Measurements from ENCODE around the gene TNFRSF4. TPM values are rescaled to one million over a fixed set of nuclear protein-coding genes. Genes with fewer than 3 reads are reported as not detected.

TNFRSF4 gene
- total and polyA plus RNA-seq, 2 donors from 2014 or later, result 3.3 to 5.1 TPM

GRCh38 chr1:1223891-1224290 lies 9.9 kb upstream of the TNFRSF4 start:
- H3K4me1 ChIP-seq (ENCODE audit: control insufficient read depth in 2 of 3, insufficient read depth in 2 of 3, low read depth in 1 of 3, low read length in 3 of 3), result peaks cover 0 to under 1% (median 0%) of the 10 kb centered on the region in 3 donors
- intact Hi-C loops (cut with DNase I), result no loop called here
- no peak overlapping the region for H3K27ac ChIP-seq (ENCODE audit: low read depth in 2 of 2, low read length in 2 of 2)
- no peak overlapping the region for H3K4me3 ChIP-seq (ENCODE audit: low read length in 3 of 3)
- DNase-seq, result no peak
- no peak for FAIRE-seq
- TF ChIP-seq CTCF (IDR thresholded peaks at IDR 0.05; ENCODE audit: borderline replicate concordance, extremely low read depth, insufficient read depth), result no peak
- no peak overlapping the region for H3K9ac ChIP-seq (ENCODE audit: low read length in 3 of 3)
- H3K27me3 ChIP-seq (ENCODE audit: control insufficient read depth, insufficient read depth, low read length), result no peaks in the 10 kb centered on the region
- H3K36me3 ChIP-seq (ENCODE audit: control insufficient read depth in 2 of 3, insufficient read depth in 3 of 3, low read length in 3 of 3), result peaks cover 4 to 29% (median 27%) of the 10 kb centered on the region in 3 donors
- H3K9me3 ChIP-seq (ENCODE audit: control insufficient read depth in 2 of 3, insufficient read depth in 1 of 3, low read length in 3 of 3), result no peaks in the 10 kb centered on the region

- DNase-seq (no peak), FAIRE-seq (no peak)
- intact Hi-C loops (cut with DNase I), result no loop called here
Observed at GRCh38 chr1:1223321-1223720, 9.4 kb upstream of the TNFRSF4 start.

GRCh38 chr1:1222575-1223225 lies 8.7 kb upstream of the TNFRSF4 start:
- DNase-seq (no peak), FAIRE-seq (no peak)
- TF ChIP-seq CTCF (IDR thresholded peaks at IDR 0.05; ENCODE audit: borderline replicate concordance, extremely low read depth, insufficient read depth), result no peak
- Histone ChIP-seq H3K27me3 (ENCODE audit: control insufficient read depth, insufficient read depth, low read length) (no peaks in the 10 kb centered on the region), H3K9me3 (ENCODE audit: control insufficient read depth in 2 of 3, insufficient read depth in 1 of 3, low read length in 3 of 3) (no peaks in the 10 kb centered on the region), H3K4me3 (ENCODE audit: low read length in 3 of 3) (no peak overlapping the region), H3K36me3 (ENCODE audit: control insufficient read depth in 2 of 3, insufficient read depth in 3 of 3, low read length in 3 of 3) (peaks cover 4 to 33% (median 25%) of the 10 kb centered on the region in 3 donors), H3K27ac (ENCODE audit: low read depth in 2 of 2, low read length in 2 of 2) (no peak overlapping the region), H3K9ac (ENCODE audit: low read length in 3 of 3) (no peak overlapping the region), H3K4me1 (ENCODE audit: control insufficient read depth in 2 of 3, insufficient read depth in 2 of 3, low read depth in 1 of 3, low read length in 3 of 3) (no peaks in the 10 kb centered on the region)
- intact Hi-C loops (cut with DNase I), result no loop called here

More at GRCh38 chr1:1223321-1223720, 9.4 kb upstream of the TNFRSF4 start:
- Histone ChIP-seq H3K36me3 (ENCODE audit: control insufficient read depth in 2 of 3, insufficient read depth in 3 of 3, low read length in 3 of 3) (peaks cover 4 to 30% (median 27%) of the 10 kb centered on the region in 3 donors), H3K4me3 (ENCODE audit: low read length in 3 of 3) (no peak overlapping the region), H3K9me3 (ENCODE audit: control insufficient read depth in 2 of 3, insufficient read depth in 1 of 3, low read length in 3 of 3) (no peaks in the 10 kb centered on the region), H3K4me1 (ENCODE audit: control insufficient read depth in 2 of 3, insufficient read depth in 2 of 3, low read depth in 1 of 3, low read length in 3 of 3) (no peaks in the 10 kb centered on the region), H3K27me3 (ENCODE audit: control insufficient read depth, insufficient read depth, low read length) (no peaks in the 10 kb centered on the region), H3K9ac (ENCODE audit: low read length in 3 of 3) (no peak overlapping the region), H3K27ac (ENCODE audit: low read depth in 2 of 2, low read length in 2 of 2) (no peak overlapping the region)
- TF ChIP-seq CTCF (IDR thresholded peaks at IDR 0.05; ENCODE audit: borderline replicate concordance, extremely low read depth, insufficient read depth), result no peak
